H1 (cell line): Measurements from ENCODE around the gene TRAF3. TPM values are rescaled to one million over a fixed set of nuclear protein-coding genes. Genes with fewer than 3 reads are reported as not detected.
A peak's percentile ranks its signal among the peaks of the same experiment; 100 is the strongest.

ENCODE experiments used
- CTCF ChIA-PET: fragments of 300-600 bp; sonication (Branson Sonifier 250); formaldehyde crosslinking; loops from one replicate; lab custom pipeline; 2021; ENCODE audit not compliant: partially characterized antibody; lab: Charles Lee
- POLR2A ChIA-PET: fragments of 300-600 bp; sonication (Branson Sonifier 250); formaldehyde crosslinking; loops from one replicate; lab custom pipeline; 2021; ENCODE audit warnings: inconsistent platforms; ENCODE audit not compliant: partially characterized antibody; lab: Charles Lee
- DNase-seq, 2 experiments: peaks; one replicate each; pipeline versions ENCODE4 v3.0.0 to v3.0.0-alpha.2; 2010 to 2022; ENCODE audit warnings: low spot score in 2 of 2, low read depth in 1 of 2, mixed read lengths in 1 of 2
- FAIRE-seq: peaks from 2 replicates; lab custom pipeline; 2011; peaks lifted over from hg19 to GRCh38; lab: Jason Lieb, UNC
- H2AFZ ChIP-seq: 2 replicates; pipeline ENCODE4 v1.8.1; 2012; ENCODE audit warnings: low read length, inconsistent platforms
- H2AK5ac ChIP-seq: 2 replicates; pipeline ENCODE4 v1.6.1; 2013; ENCODE audit warnings: low read depth, low read length
- H2BK120ac ChIP-seq: replicated peaks from 2 replicates; pipeline ENCODE3; 2013; ENCODE audit warnings: low read depth, low read length, inconsistent platforms
- H2BK12ac ChIP-seq: 2 replicates; pipeline ENCODE4 v1.6.1; 2013; ENCODE audit warnings: low read depth, low read length
- H2BK15ac ChIP-seq: 2 replicates; pipeline ENCODE4 v1.6.1; 2013; ENCODE audit warnings: low read length
- H2BK20ac ChIP-seq: 2 replicates; pipeline ENCODE4 v1.6.1; 2013; ENCODE audit warnings: low read length
- H2BK5ac ChIP-seq: 2 replicates; pipeline ENCODE4 v1.6.1; 2013; ENCODE audit warnings: low read depth, low read length
- H3K14ac ChIP-seq: 2 replicates; pipeline ENCODE4 v1.6.1; 2013; ENCODE audit warnings: inconsistent platforms; ENCODE audit not compliant: insufficient read length
- H3K18ac ChIP-seq: 2 replicates; pipeline ENCODE4 v1.6.1; 2013; ENCODE audit warnings: low read length; ENCODE audit errors: extremely low read depth
- H3K23ac ChIP-seq: 2 replicates; pipeline ENCODE4 v1.6.1; 2013; ENCODE audit warnings: inconsistent platforms; ENCODE audit not compliant: insufficient read length
- H3K23me2 ChIP-seq: 2 replicates; pipeline ENCODE4 v1.6.1; 2013; ENCODE audit warnings: low read depth, low read length
- H3K27ac ChIP-seq: 2 replicates; pipeline ENCODE4 v1.6.1; 2011; ENCODE audit warnings: low read depth, low read length, inconsistent platforms
- H3K27me3 ChIP-seq, 4 experiments: replicated peaks in 1 of 4; 1 replicate in 1 of 4; 2 replicates in 3 of 4; pipeline versions ENCODE4 v1.6.1 to v1.8.1; 2011 to 2013; ENCODE audit warnings: low read length in 3 of 4, mild to moderate bottlenecking in 3 of 4, inconsistent platforms in 2 of 4, mixed read lengths in 2 of 4, moderate library complexity in 1 of 4; ENCODE audit not compliant: control insufficient read depth in 3 of 4, insufficient read depth in 3 of 4; ENCODE audit errors: extremely low read depth in 1 of 4
- H3K36me3 ChIP-seq, 4 experiments: 2 replicates each; pipeline versions ENCODE4 v1.6.1 to v1.8.1; 2011 to 2013; ENCODE audit warnings: mild to moderate bottlenecking in 4 of 4, low read length in 3 of 4, moderate library complexity in 2 of 4, control low read depth in 1 of 4, inconsistent platforms in 1 of 4; ENCODE audit not compliant: insufficient read depth in 4 of 4, control insufficient read depth in 2 of 4
- H3K4ac ChIP-seq: replicated peaks from 2 replicates; pipeline ENCODE3; 2013; ENCODE audit warnings: low read length, low read depth, mixed read lengths, inconsistent platforms; ENCODE audit not compliant: insufficient read length
- H3K4me1 ChIP-seq, 4 experiments: replicated peaks in 1 of 4; 1 replicate in 1 of 4; 2 replicates in 3 of 4; pipeline versions ENCODE4 v1.6.1 to v1.8.1; 2011 to 2013; ENCODE audit warnings: low read length in 3 of 4, inconsistent platforms in 2 of 4, mixed read lengths in 1 of 4; ENCODE audit not compliant: insufficient read depth in 4 of 4, control insufficient read depth in 3 of 4
- H3K4me2 ChIP-seq, 2 experiments: 2 replicates each; pipeline versions ENCODE4 v1.6.1 to v1.8.1; 2011 to 2013; ENCODE audit warnings: low read depth in 2 of 2, low read length in 2 of 2, control low read depth in 1 of 2, inconsistent platforms in 1 of 2, mild to moderate bottlenecking in 1 of 2; ENCODE audit not compliant: insufficient read depth in 1 of 2
- H3K4me3 ChIP-seq, 4 experiments: fragments of 200-600, 300-600 bp in 1 of 4; sonication (generic), shearing (Covaris generic), sonication (Bioruptor Twin) in 1 of 4; 2 replicates each; pipeline versions ENCODE4 v1.5.1 to v1.8.1; 2011 to 2016; ENCODE audit warnings: low read length in 4 of 4, low read depth in 3 of 4, control low read depth in 2 of 4, inconsistent platforms in 2 of 4, mild to moderate bottlenecking in 2 of 4, mixed read lengths in 1 of 4, moderate library complexity in 1 of 4; ENCODE audit not compliant: insufficient read depth in 2 of 4; ENCODE audit errors: extremely low read depth in 1 of 4
- H3K56ac ChIP-seq: replicated peaks from 2 replicates; pipeline ENCODE3; 2013; ENCODE audit warnings: low read depth, mild to moderate bottlenecking, mixed read lengths, low read length, inconsistent platforms; ENCODE audit not compliant: insufficient read length
- H3K79me1 ChIP-seq: 2 replicates; pipeline ENCODE4 v1.6.1; 2013; ENCODE audit warnings: low read depth, low read length, control low read depth
- H3K79me2 ChIP-seq, 2 experiments: 2 replicates each; pipeline versions ENCODE4 v1.6.1 to v1.8.1; 2012 to 2013; ENCODE audit warnings: low read length in 2 of 2, mild to moderate bottlenecking in 2 of 2, inconsistent platforms in 1 of 2; ENCODE audit not compliant: insufficient read depth in 2 of 2, control insufficient read depth in 1 of 2
- H3K9ac ChIP-seq, 4 experiments: replicated peaks in 1 of 4; 1 replicate in 1 of 4; 2 replicates in 3 of 4; pipeline versions ENCODE4 v1.6.1 to v1.8.1; 2011 to 2013; ENCODE audit warnings: low read depth in 3 of 4, low read length in 3 of 4, control low read depth in 2 of 4, mild to moderate bottlenecking in 2 of 4, moderate library complexity in 2 of 4, inconsistent platforms in 1 of 4; ENCODE audit errors: extremely low read depth in 1 of 4
- H3K9me3 ChIP-seq, 2 experiments: 2 replicates each; pipeline versions ENCODE4 v1.6.1 to v1.8.1; 2012 to 2013; ENCODE audit warnings: mild to moderate bottlenecking in 2 of 2, moderate library complexity in 2 of 2, control low read depth in 1 of 2, inconsistent platforms in 1 of 2, low read depth in 1 of 2, low read length in 1 of 2, mixed read lengths in 1 of 2; ENCODE audit not compliant: insufficient read depth in 2 of 2
- H4K20me1 ChIP-seq, 2 experiments: replicated peaks in 1 of 2; 2 replicates each; pipeline versions ENCODE3 to v1.8.1; 2011 to 2013; ENCODE audit warnings: inconsistent platforms in 2 of 2, low read length in 2 of 2, mild to moderate bottlenecking in 1 of 2; ENCODE audit not compliant: insufficient read depth in 2 of 2, control insufficient read depth in 1 of 2
- H4K5ac ChIP-seq: 2 replicates; pipeline ENCODE4 v1.6.1; 2013; ENCODE audit warnings: low read length, low read depth, mixed read lengths, inconsistent platforms; ENCODE audit not compliant: insufficient read length
- H4K8ac ChIP-seq: 2 replicates; pipeline ENCODE4 v1.8.0; 2013; ENCODE audit warnings: mild to moderate bottlenecking, moderate library complexity, low read length, inconsistent platforms; ENCODE audit not compliant: insufficient read depth; ENCODE audit errors: extremely low read depth
- H4K91ac ChIP-seq: replicated peaks from 2 replicates; pipeline ENCODE3; 2013; ENCODE audit warnings: low read length, mixed read lengths, inconsistent platforms; ENCODE audit not compliant: insufficient read length
- ATF3 ChIP-seq: IDR thresholded peaks from 2 replicates; pipeline ENCODE4 v1.6.1; 2011; ENCODE audit warnings: low read depth, mild to moderate bottlenecking, low read length; ENCODE audit not compliant: insufficient read depth
- CBX5 ChIP-seq: fragments of 300-800, 300-1000 bp; sonication (generic); IDR thresholded peaks from 2 replicates; pipeline ENCODE4 v1.7.1; 2016; ENCODE audit warnings: antibody characterized with exemption, low read length, low read depth
- SIN3A ChIP-seq, 2 experiments: IDR thresholded peaks in 1 of 2; conservative IDR thresholded peaks in 1 of 2; 2 replicates each; pipeline ENCODE4 v1.6.1; 2011 to 2012; ENCODE audit warnings: low read length in 2 of 2, improper control_type of control experiment in 1 of 2, low read depth in 1 of 2, mild to moderate bottlenecking in 1 of 2
- SUZ12 ChIP-seq: fragments of 200-600 bp; sonication (generic); IDR thresholded peaks from 2 replicates; pipeline ENCODE4 v1.6.1; 2012; ENCODE audit warnings: mild to moderate bottlenecking, inconsistent platforms, low read length, moderate library complexity, mixed read lengths
- WGBS, 2 experiments: shearing (Covaris generic) in 1 of 2; methylation state at CpG; one replicate each; pipeline versions ENCODE4 v1.1.6 to v1.1.7; 2013 to 2015; ENCODE audit warnings: low lambda C conversion rate in 2 of 2, mixed read lengths in 2 of 2, inconsistent platforms in 1 of 2, low coverage in 1 of 2, missing lambda C conversion rate in 1 of 2; ENCODE audit not compliant: insufficient replicate concordance in 2 of 2, insufficient coverage in 1 of 2, insufficient read length in 1 of 2; ENCODE audit errors: extremely low coverage in 1 of 2, missing lambda C conversion rate in 1 of 2; 5-methylcytosine and 5-hydroxymethylcytosine counted together
- polyA plus RNA-seq, 7 experiments: library from polyadenylated mRNA; depleted of rRNA in 3 of 7; stranded (reverse) in 5 of 7; unstranded in 2 of 7; fragments of >200 nt in 5 of 7; fragments of 200-250 nt in 2 of 7; gene quantifications; 1 replicate in 5 of 7; 2 replicates in 1 of 7; 4 replicates in 1 of 7; pipeline versions ENCODE4 v1.2.1 to v1.2.3, GENCODE V29; 2011 to 2013; ENCODE audit warnings: missing spikeins in 2 of 7, mixed read lengths in 2 of 7
- total RNA-seq: library from RNA; stranded (reverse); fragmentation: NEBNext Ultra II Directional; extraction: Animal tissue kit (Norgen Biotek cat#: 25700); gene quantifications from 2 replicates; pipeline ENCODE4 v1.2.1, GENCODE V29; 2021

Gene TRAF3
- total and polyA plus RNA-seq, 2 of the 8 experiments (the other 6 are each of a cell fraction or from before 2014, with no cell fraction given), result 5.8 to 12.1 TPM

- 43% methylated on average over 4 of the region's 4 CpGs; no CpG with 5 or more reads in 1 of the 2 experiments for WGBS, 2 experiments
- Histone ChIP-seq H2AK5ac (no peak overlapping the region; the same call in 1 of the 2 replicates), H3K4me2 (peak overlapping the region; percentile 12 to 21; a peak in 3 of 4 replicates), H2AFZ (no peak overlapping the region), H3K9me3 (no peaks in the 10 kb centered on the region), H2BK120ac (no peak overlapping the region), H3K56ac (no peak overlapping the region), H2BK20ac (no peak overlapping the region), H3K18ac (no peak overlapping the region), H3K4me3 (no peak overlapping the region), H3K36me3 (no peaks in the 10 kb centered on the region), H3K79me1 (no peaks in the 10 kb centered on the region), H3K23ac (no peak overlapping the region), H3K27me3 (no peaks in the 10 kb centered on the region), H3K4ac (no peak overlapping the region), H3K4me1 (peaks cover 2 to 23% (median 20%) of the 10 kb centered on the region in 4 experiments; a peak in 6 of 7 replicates), H3K79me2 (no peaks in the 10 kb centered on the region), H4K8ac (no peak overlapping the region), H3K23me2 (no peaks in the 10 kb centered on the region), H3K9ac (no peak overlapping the region), H2BK12ac (no peak overlapping the region; the same call in 1 of the 2 replicates), H2BK5ac (peak overlapping the region; percentile 55; the same call in 1 of the 2 replicates), H3K27ac (no peak overlapping the region), H2BK15ac (no peak overlapping the region), H4K20me1 (no peaks in the 10 kb centered on the region), H3K14ac (no peak overlapping the region), H4K5ac (no peak overlapping the region), H4K91ac (no peak overlapping the region)
- ChIA-PET CTCF (interaction anchor here (1.0 kb wide), 1 partner anchor 20 kb away, joined by 4 read pairs; no protein-coding TSS in a partner anchor), POLR2A (no interaction called here)
- FAIRE-seq, result no peak
- no peak for DNase-seq
- no peak for TF ChIP-seq CBX5
- TF ChIP-seq SIN3A (conservative IDR thresholded peaks at IDR 0.05 in 1 of 2, IDR thresholded peaks at IDR 0.05 in 1 of 2; ENCODE audit: low read depth in 1 of 2, low read length in 2 of 2), result no peak
- 0 out of 2 replicates have a peak, but pooled peaks have one; percentile 17 for TF ChIP-seq SUZ12
- TF ChIP-seq ATF3, result no peak
These were observed 61.3 kb downstream of the TRAF3 start for GRCh38 chr14:102838501-102838900.
